GM12874 (cell line): ENCODE measurements around the gene C1QL1.

ENCODE experiments used
- CTCF ChIP-seq: IDR thresholded peaks from 2 replicates; pipeline ENCODE4 v1.5.1; 2011; ENCODE audit warnings: low read depth, mild to moderate bottlenecking, control low read depth, low read length, moderate library complexity; ENCODE audit not compliant: insufficient read depth

C1QL1 gene

GRCh38 chr17:44941712-44942331 lies 26.3 kb downstream of the C1QL1 start:
- TF ChIP-seq CTCF: no peak

- TF ChIP-seq CTCF: no peak
Measured at GRCh38 chr17:44940768-44941167, 27.3 kb downstream of the C1QL1 start.

- TF ChIP-seq CTCF: no peak
Measured at GRCh38 chr17:44940317-44940716, 27.8 kb downstream of the C1QL1 start.

- TF ChIP-seq CTCF: no peak
Measured at GRCh38 chr17:44935116-44935515, 33.0 kb downstream of the C1QL1 start.

GRCh38 chr17:44934745-44935105 lies 33.4 kb downstream of the C1QL1 start:
- no peak for TF ChIP-seq CTCF

GRCh38 chr17:44933824-44934744 lies 34.0 kb downstream of the C1QL1 start:
- TF ChIP-seq CTCF: no peak

GRCh38 chr17:44932787-44933097 lies 35.4 kb downstream of the C1QL1 start:
- TF ChIP-seq CTCF: no peak
